Measurements from ENCODE around the gene CNTN1. TPM values are rescaled to one million over a fixed set of nuclear protein-coding genes. Genes with fewer than 3 reads are reported as not detected.

CNTN1 gene
- total RNA-seq, 1 donor from 2014 or later = 0.46 TPM

- no peak for DNase-seq (ENCODE audit: low spot score)
- no peaks in the 10 kb centered on the region for H3K27me3 Mint-ChIP-seq (ENCODE audit: unreplicated experiment)
- H3K27ac Mint-ChIP-seq (ENCODE audit: unreplicated experiment) = no peak overlapping the region
- TF ChIP-seq, protein P1, sequence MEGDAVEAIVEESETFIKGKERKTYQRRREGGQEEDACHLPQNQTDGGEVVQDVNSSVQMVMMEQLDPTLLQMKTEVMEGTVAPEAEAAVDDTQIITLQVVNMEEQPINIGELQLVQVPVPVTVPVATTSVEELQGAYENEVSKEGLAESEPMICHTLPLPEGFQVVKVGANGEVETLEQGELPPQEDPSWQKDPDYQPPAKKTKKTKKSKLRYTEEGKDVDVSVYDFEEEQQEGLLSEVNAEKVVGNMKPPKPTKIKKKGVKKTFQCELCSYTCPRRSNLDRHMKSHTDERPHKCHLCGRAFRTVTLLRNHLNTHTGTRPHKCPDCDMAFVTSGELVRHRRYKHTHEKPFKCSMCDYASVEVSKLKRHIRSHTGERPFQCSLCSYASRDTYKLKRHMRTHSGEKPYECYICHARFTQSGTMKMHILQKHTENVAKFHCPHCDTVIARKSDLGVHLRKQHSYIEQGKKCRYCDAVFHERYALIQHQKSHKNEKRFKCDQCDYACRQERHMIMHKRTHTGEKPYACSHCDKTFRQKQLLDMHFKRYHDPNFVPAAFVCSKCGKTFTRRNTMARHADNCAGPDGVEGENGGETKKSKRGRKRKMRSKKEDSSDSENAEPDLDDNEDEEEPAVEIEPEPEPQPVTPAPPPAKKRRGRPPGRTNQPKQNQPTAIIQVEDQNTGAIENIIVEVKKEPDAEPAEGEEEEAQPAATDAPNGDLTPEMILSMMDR (IDR thresholded peaks at IDR 0.05; ENCODE audit: unreplicated experiment) = no peak
- no peaks in the 10 kb centered on the region for H3K9me3 Mint-ChIP-seq (ENCODE audit: unreplicated experiment)
- no peaks in the 10 kb centered on the region for H3K4me1 Mint-ChIP-seq (ENCODE audit: unreplicated experiment)
- no peaks in the 10 kb centered on the region for H3K36me3 Mint-ChIP-seq (ENCODE audit: low read depth, unreplicated experiment)
- no peak overlapping the region for H3K4me3 Mint-ChIP-seq (ENCODE audit: unreplicated experiment)
These were observed 284.3 kb downstream of the CNTN1 start for GRCh38 chr12:40976546-40976945.

DNA sequence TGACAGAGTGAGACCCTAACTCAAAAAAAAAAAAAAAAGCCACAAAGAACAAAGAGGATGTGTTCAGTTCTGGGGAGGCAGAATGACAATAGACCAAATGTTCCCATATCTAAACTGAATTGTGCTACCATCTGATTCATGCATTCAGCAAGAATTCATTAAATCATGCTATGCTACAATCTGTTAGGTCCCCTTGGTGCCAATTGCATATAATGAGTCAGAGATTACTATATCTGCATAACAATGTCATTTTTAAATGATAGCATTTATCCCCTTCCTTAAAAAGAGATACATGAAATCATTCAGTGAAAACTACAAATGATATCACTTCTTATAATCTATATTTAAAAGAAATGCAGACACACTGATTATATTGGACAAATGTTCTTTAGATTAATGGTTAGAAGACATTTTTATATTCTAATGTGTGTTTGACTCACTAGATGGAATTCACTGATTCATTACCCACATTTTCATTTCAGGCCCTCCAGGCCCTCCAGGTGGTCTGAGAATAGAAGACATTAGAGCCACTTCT lies 288.3 kb downstream of the CNTN1 start:
- DNase-seq (ENCODE audit: low spot score) = no peak
- Mint-ChIP-seq H3K27ac (ENCODE audit: unreplicated experiment) (no peak overlapping the region), H3K27me3 (ENCODE audit: unreplicated experiment) (no peaks in the 10 kb centered on the region), H3K36me3 (ENCODE audit: low read depth, unreplicated experiment) (no peaks in the 10 kb centered on the region), H3K4me1 (ENCODE audit: unreplicated experiment) (no peaks in the 10 kb centered on the region), H3K9me3 (ENCODE audit: unreplicated experiment) (no peaks in the 10 kb centered on the region), H3K4me3 (ENCODE audit: unreplicated experiment) (no peak overlapping the region)
- TF ChIP-seq, protein P1 (IDR thresholded peaks at IDR 0.05; ENCODE audit: unreplicated experiment) = no peak

DNA sequence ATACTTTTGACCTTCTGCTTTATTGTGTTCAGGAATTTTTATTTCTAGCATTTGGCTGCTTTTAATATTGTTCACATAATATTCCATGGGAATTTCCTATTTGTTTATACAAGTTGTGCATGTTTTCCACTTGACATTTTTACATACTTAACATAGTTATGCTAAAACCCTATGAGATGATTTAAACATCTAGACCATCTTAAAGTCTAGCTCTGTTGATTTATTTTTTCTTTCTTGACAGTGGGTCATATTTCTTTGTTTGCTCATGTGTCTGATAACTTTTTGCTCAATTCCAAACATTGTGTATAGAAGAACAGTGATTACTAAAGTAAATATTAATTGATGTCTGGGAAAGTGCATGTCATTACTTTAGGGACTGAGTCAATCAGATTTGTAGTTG lies 293.8 kb downstream of the CNTN1 start:
- H3K4me1 Mint-ChIP-seq (ENCODE audit: unreplicated experiment) = no peaks in the 10 kb centered on the region
- H3K27me3 Mint-ChIP-seq (ENCODE audit: unreplicated experiment) = no peaks in the 10 kb centered on the region
- TF ChIP-seq, protein P1 (IDR thresholded peaks at IDR 0.05; ENCODE audit: unreplicated experiment) = no peak
- no peaks in the 10 kb centered on the region for H3K9me3 Mint-ChIP-seq (ENCODE audit: unreplicated experiment)
- no peaks in the 10 kb centered on the region for H3K36me3 Mint-ChIP-seq (ENCODE audit: low read depth, unreplicated experiment)
- H3K27ac Mint-ChIP-seq (ENCODE audit: unreplicated experiment) = no peak overlapping the region
- DNase-seq (ENCODE audit: low spot score) = no peak
- H3K4me3 Mint-ChIP-seq (ENCODE audit: unreplicated experiment) = no peak overlapping the region

- H3K4me1 Mint-ChIP-seq (ENCODE audit: unreplicated experiment) = no peaks in the 10 kb centered on the region
- TF ChIP-seq, protein P1 (IDR thresholded peaks at IDR 0.05; ENCODE audit: unreplicated experiment) = no peak
- H3K27ac Mint-ChIP-seq (ENCODE audit: unreplicated experiment) = no peak overlapping the region
- no peaks in the 10 kb centered on the region for H3K27me3 Mint-ChIP-seq (ENCODE audit: unreplicated experiment)
- H3K9me3 Mint-ChIP-seq (ENCODE audit: unreplicated experiment) = no peaks in the 10 kb centered on the region
- no peaks in the 10 kb centered on the region for H3K36me3 Mint-ChIP-seq (ENCODE audit: low read depth, unreplicated experiment)
- no peak for DNase-seq (ENCODE audit: low spot score)
- H3K4me3 Mint-ChIP-seq (ENCODE audit: unreplicated experiment) = no peak overlapping the region
These were observed 296.1 kb downstream of the CNTN1 start for GRCh38 chr12:40988355-40988754.

DNA sequence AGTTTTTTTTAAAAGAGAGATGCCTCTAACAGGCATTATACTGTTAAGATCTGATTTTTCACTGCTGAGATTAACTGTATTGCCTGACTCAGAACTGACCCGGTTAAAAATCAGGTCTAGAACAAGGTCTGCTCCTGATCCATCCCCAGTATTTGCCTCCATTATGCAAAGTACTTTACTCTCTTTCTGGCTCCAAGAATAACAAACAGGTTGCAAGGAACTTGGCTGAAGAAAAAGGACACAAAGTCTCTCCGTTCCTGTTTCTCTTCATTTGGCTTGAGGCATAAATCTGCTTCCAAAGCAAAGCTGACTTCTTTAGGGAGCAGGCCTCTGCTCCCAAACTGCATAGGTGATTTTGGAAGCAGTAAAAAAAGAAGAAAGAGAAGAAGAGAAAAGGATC lies 296.6 kb downstream of the CNTN1 start:
- no peak for DNase-seq (ENCODE audit: low spot score)
- Mint-ChIP-seq H3K27me3 (ENCODE audit: unreplicated experiment) (no peaks in the 10 kb centered on the region), H3K4me3 (ENCODE audit: unreplicated experiment) (no peak overlapping the region), H3K4me1 (ENCODE audit: unreplicated experiment) (no peaks in the 10 kb centered on the region), H3K9me3 (ENCODE audit: unreplicated experiment) (no peaks in the 10 kb centered on the region), H3K27ac (ENCODE audit: unreplicated experiment) (no peak overlapping the region), H3K36me3 (ENCODE audit: low read depth, unreplicated experiment) (no peaks in the 10 kb centered on the region)
- TF ChIP-seq, protein P1 (IDR thresholded peaks at IDR 0.05; ENCODE audit: unreplicated experiment) = no peak

Measured in endothelial cell (in vitro differentiated cells).